ENCODE results near the gene RBP3.

Gene RBP3

DNA sequence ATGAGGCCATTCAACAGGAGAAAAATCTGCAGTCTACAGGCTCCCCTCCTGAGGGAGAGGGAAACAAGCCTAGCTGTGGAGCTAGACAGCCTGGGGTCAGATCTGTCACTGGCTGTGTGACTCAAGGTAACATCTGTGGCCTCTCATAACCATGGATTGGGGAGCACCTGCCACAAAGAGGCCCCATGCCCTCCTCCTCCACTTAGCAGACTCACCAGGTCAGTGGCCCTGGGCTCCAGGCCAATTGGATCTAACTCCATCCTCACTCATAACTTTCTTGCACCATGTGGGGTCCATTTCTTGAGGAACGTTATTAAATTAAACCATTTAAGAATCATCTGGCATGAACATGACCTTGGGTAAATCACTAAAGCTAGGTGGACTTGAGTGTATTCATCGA lies 46.3 kb upstream of the RBP3 start:
- Histone ChIP-seq H3K27me3 (ENCODE audit: insufficient read depth, poor library complexity, severe bottlenecking) (peaks cover 53% of the 10 kb centered on the region), H3K36me3 (ENCODE audit: low read depth) (no peaks in the 10 kb centered on the region), H3K9me3 (ENCODE audit: severe bottlenecking) (no peaks in the 10 kb centered on the region), H3K4me3 (ENCODE audit: severe bottlenecking) (no peak overlapping the region), H3K27ac (ENCODE audit: poor library complexity, severe bottlenecking) (no peak overlapping the region), H3K4me1 (ENCODE audit: insufficient read depth, poor library complexity, severe bottlenecking) (no peaks in the 10 kb centered on the region)
- TF ChIP-seq, protein P1, sequence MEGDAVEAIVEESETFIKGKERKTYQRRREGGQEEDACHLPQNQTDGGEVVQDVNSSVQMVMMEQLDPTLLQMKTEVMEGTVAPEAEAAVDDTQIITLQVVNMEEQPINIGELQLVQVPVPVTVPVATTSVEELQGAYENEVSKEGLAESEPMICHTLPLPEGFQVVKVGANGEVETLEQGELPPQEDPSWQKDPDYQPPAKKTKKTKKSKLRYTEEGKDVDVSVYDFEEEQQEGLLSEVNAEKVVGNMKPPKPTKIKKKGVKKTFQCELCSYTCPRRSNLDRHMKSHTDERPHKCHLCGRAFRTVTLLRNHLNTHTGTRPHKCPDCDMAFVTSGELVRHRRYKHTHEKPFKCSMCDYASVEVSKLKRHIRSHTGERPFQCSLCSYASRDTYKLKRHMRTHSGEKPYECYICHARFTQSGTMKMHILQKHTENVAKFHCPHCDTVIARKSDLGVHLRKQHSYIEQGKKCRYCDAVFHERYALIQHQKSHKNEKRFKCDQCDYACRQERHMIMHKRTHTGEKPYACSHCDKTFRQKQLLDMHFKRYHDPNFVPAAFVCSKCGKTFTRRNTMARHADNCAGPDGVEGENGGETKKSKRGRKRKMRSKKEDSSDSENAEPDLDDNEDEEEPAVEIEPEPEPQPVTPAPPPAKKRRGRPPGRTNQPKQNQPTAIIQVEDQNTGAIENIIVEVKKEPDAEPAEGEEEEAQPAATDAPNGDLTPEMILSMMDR (IDR thresholded peaks at IDR 0.05; ENCODE audit: poor library complexity, severe bottlenecking), result no peak
- ATAC-seq (ENCODE audit: low read depth), result no peak
- no peak for DNase-seq (ENCODE audit: low spot score)

DNA sequence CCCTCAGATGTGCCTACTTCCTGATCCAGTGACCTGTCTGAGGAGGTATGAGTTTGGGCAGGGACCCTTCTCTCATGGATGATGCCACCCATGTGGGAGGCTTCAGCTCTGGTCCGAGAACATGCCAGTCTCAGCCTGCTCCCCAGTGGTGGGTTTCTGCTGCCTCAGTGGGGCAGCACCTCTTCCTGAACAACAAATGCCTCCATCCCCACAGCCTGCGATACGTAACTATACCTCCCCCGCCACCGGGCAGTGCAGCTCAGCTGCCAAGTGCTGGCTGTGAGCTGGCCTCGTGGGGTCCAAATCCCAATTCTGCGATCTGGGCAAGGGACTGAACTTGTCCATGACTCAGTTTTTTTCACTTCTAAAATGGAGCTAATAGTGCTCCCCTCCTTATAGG lies 45.1 kb upstream of the RBP3 start:
- ATAC-seq (ENCODE audit: low read depth) (no peak), DNase-seq (ENCODE audit: low spot score) (no peak)
- no peak overlapping the region for H3K4me3 ChIP-seq (ENCODE audit: severe bottlenecking)
- H3K9me3 ChIP-seq (ENCODE audit: severe bottlenecking), result no peaks in the 10 kb centered on the region
- no peaks in the 10 kb centered on the region for H3K36me3 ChIP-seq (ENCODE audit: low read depth)
- peaks cover 40% of the 10 kb centered on the region for H3K27me3 ChIP-seq (ENCODE audit: insufficient read depth, poor library complexity, severe bottlenecking)
- TF ChIP-seq, protein P1 (IDR thresholded peaks at IDR 0.05; ENCODE audit: poor library complexity, severe bottlenecking), result no peak
- H3K4me1 ChIP-seq (ENCODE audit: insufficient read depth, poor library complexity, severe bottlenecking), result no peaks in the 10 kb centered on the region
- H3K27ac ChIP-seq (ENCODE audit: poor library complexity, severe bottlenecking), result no peak overlapping the region

DNA sequence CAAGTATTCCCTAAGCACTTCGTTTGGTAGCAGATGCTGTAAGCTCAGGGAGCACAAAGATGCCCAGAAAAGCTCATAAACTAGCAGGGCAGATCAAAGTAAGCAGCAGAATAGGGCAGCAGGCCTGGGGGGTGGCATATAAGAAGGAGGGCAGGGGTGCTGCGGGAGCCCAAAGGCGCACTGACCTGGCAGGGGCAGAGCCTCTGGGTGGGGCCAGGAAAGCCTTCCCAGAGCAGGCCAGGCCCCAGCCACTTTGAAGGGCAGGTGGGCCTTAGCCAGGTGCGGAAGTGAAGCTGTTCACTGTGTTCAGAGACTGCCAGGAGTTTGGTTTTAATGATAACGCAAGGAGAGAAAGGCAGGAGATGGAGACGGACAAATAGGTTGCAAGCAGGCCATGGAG lies 44.3 kb upstream of the RBP3 start:
- Histone ChIP-seq H3K4me1 (ENCODE audit: insufficient read depth, poor library complexity, severe bottlenecking) (no peaks in the 10 kb centered on the region), H3K27me3 (ENCODE audit: insufficient read depth, poor library complexity, severe bottlenecking) (peaks cover 36% of the 10 kb centered on the region), H3K4me3 (ENCODE audit: severe bottlenecking) (no peak overlapping the region), H3K36me3 (ENCODE audit: low read depth) (no peaks in the 10 kb centered on the region), H3K27ac (ENCODE audit: poor library complexity, severe bottlenecking) (no peak overlapping the region), H3K9me3 (ENCODE audit: severe bottlenecking) (no peaks in the 10 kb centered on the region)
- DNase-seq (ENCODE audit: low spot score) (no peak), ATAC-seq (ENCODE audit: low read depth) (no peak)
- TF ChIP-seq, protein P1 (IDR thresholded peaks at IDR 0.05; ENCODE audit: poor library complexity, severe bottlenecking), result no peak

DNA sequence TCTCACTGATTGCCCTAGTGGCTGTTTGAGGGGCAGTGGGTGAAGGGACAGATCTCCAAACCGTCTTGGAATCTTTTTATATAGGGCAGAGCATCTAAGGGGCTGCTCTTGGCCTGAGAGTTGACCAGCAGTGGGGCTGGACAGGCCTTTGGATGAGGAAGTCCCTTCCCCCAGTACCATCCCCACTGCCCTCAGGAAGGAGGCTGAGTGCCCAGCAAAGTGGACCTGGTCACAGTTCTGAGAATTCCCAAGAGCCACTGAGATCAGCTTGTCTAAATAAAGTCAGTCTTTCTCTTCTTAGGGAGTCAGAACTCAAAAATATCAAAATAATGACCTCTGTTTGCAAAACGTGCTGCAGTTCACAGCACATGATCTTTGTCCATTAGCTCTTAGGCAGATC lies 42.6 kb upstream of the RBP3 start:
- peaks cover 22% of the 10 kb centered on the region for H3K27me3 ChIP-seq (ENCODE audit: insufficient read depth, poor library complexity, severe bottlenecking)
- H3K4me1 ChIP-seq (ENCODE audit: insufficient read depth, poor library complexity, severe bottlenecking), result no peaks in the 10 kb centered on the region
- no peak overlapping the region for H3K4me3 ChIP-seq (ENCODE audit: severe bottlenecking)
- no peak for DNase-seq (ENCODE audit: low spot score)
- no peak for ATAC-seq (ENCODE audit: low read depth)
- no peaks in the 10 kb centered on the region for H3K9me3 ChIP-seq (ENCODE audit: severe bottlenecking)
- no peaks in the 10 kb centered on the region for H3K36me3 ChIP-seq (ENCODE audit: low read depth)
- TF ChIP-seq, protein P1 (IDR thresholded peaks at IDR 0.05; ENCODE audit: poor library complexity, severe bottlenecking), result no peak
- no peak overlapping the region for H3K27ac ChIP-seq (ENCODE audit: poor library complexity, severe bottlenecking)

DNA sequence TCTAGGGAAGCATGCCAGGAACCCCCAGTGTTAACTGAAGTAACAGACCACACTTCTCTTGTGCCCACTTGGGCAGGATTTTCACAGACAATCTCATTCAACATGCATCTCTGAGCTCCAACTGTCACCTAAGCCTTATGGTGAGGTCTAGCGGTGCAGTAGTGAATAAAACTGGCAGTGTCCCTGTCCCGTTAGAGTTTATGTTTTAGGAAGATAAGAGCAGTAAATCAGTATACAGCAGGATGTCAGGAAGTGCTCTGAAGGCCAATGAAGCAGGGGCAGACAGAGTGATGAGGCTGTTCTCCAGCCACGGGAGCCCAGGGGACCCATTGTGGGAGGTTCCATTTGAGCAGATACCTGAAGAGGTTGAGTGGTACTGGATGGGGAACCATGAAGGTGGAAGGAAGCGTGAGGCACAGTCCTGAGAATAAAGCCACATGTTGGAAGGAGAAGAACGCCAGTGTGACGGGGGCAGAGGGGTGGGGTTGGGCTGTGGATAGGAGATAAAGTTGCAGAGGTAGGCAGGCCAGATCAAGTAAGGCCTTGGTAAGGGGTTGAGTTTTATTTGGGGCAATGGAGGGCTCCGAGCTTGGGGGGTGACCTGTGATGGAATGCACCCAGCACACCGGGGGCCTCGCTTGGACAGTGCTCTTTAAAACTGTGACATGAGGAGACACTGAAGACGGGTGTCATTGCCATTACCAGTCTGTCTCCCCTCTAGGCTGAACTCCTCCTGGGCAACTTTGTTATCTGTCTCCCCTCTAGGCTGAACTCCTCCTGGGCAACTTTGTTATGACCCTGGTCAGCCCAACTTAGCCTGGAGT lies 41.6 kb upstream of the RBP3 start:
- DNase-seq (ENCODE audit: low spot score) (no peak), ATAC-seq (ENCODE audit: low read depth) (no peak)
- Histone ChIP-seq H3K27me3 (ENCODE audit: insufficient read depth, poor library complexity, severe bottlenecking) (peaks cover 12% of the 10 kb centered on the region), H3K4me1 (ENCODE audit: insufficient read depth, poor library complexity, severe bottlenecking) (no peaks in the 10 kb centered on the region), H3K27ac (ENCODE audit: poor library complexity, severe bottlenecking) (no peak overlapping the region), H3K9me3 (ENCODE audit: severe bottlenecking) (no peaks in the 10 kb centered on the region), H3K36me3 (ENCODE audit: low read depth) (no peaks in the 10 kb centered on the region), H3K4me3 (ENCODE audit: severe bottlenecking) (no peak overlapping the region)
- TF ChIP-seq, protein P1 (IDR thresholded peaks at IDR 0.05; ENCODE audit: poor library complexity, severe bottlenecking), result no peak

Measured in RWPE2 (cell line).